Measurements from ENCODE around the gene ARHGAP21.

The ARHGAP21 gene

DNA sequence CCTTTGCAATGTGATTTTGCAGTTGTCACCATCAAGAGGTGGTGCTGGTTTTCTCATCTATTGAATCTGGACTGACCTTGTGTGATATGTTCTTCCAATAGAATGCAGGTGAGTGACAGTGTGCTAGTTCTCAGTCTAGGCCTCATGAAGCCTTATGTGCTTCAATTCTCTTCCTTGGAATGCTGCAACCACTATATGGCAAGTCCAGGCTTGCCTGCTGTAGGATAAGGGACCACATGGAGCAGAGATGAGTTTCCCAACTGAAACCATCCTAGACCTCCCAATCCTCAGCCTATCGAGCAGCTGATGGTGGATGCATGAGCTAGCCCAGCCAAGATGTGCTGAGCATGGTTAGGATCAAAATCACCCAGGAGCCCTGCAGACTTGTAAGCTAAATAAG, 32.6 kb upstream of the ARHGAP21 start:
- DNase-seq (ENCODE audit: low read depth) = no peak
- TF ChIP-seq, protein P1, sequence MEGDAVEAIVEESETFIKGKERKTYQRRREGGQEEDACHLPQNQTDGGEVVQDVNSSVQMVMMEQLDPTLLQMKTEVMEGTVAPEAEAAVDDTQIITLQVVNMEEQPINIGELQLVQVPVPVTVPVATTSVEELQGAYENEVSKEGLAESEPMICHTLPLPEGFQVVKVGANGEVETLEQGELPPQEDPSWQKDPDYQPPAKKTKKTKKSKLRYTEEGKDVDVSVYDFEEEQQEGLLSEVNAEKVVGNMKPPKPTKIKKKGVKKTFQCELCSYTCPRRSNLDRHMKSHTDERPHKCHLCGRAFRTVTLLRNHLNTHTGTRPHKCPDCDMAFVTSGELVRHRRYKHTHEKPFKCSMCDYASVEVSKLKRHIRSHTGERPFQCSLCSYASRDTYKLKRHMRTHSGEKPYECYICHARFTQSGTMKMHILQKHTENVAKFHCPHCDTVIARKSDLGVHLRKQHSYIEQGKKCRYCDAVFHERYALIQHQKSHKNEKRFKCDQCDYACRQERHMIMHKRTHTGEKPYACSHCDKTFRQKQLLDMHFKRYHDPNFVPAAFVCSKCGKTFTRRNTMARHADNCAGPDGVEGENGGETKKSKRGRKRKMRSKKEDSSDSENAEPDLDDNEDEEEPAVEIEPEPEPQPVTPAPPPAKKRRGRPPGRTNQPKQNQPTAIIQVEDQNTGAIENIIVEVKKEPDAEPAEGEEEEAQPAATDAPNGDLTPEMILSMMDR (IDR thresholded peaks at IDR 0.05; ENCODE audit: low read length, missing control alignments) = no peak
- H3K4me3 ChIP-seq (replicated peaks; ENCODE audit: low read depth, low read length) = no peak overlapping the region

DNA sequence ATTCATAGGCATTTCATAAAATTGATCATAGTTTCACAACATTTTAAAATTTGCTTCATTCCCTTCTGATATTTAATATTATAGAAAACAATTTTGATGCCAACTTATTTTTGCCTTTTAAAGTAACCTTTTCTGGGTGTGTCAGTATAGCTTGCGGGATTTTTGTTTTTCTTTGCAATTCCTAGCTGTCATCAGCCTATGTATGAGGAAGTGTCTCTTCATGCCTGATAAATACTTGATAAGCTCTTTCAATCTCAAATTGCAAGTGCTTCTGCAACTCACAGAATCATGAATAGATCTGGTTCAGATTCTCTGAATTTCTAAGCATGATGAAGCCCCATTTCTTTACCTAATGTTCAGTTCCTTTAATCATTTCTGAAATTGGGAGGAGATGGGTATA, 28.0 kb upstream of the ARHGAP21 start:
- TF ChIP-seq, protein P1 (IDR thresholded peaks at IDR 0.05; ENCODE audit: low read length, missing control alignments) = no peak
- no peak for DNase-seq (ENCODE audit: low read depth)
- no peak overlapping the region for H3K4me3 ChIP-seq (replicated peaks; ENCODE audit: low read depth, low read length)

DNA sequence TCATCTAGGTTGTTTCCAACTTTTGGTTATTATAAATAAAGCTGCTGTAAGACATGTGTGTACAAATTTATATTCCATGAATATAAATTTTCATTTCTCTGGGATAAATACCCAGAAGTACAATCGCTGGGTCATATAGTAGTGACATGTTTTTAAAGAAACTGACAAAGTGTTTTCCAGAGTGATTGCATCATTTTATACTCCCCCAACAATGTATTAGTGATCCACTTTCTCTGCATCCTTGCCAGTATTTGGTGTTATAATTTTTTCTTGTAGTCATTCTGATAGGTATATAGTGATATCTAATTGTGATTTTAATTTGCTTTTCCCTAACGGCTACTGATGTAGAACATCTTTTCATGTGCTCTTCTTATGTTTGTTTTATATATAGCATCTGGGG, 27.0 kb upstream of the ARHGAP21 start:
- H3K4me3 ChIP-seq (replicated peaks; ENCODE audit: low read depth, low read length) = no peak overlapping the region
- TF ChIP-seq, protein P1 (IDR thresholded peaks at IDR 0.05; ENCODE audit: low read length, missing control alignments) = no peak

DNA sequence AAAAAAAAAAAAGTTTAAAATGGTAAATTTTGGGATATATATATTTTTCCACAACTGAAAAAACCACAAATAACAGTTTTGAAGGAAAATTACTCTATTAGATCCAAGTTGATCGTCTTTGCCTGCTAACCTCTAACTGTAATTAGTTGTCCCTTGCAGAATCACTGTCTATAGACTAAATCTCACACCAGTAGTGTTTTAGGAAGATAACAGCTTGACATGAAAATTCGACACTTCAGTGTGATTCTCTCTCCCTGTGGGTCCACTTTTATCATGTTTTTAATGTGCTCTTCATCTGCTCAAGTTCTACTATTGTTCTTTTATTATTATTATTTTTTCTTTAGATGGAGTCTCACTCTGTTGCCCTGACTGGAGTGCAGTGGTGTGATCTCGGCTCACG, 24.5 kb upstream of the ARHGAP21 start:
- TF ChIP-seq, protein P1 (IDR thresholded peaks at IDR 0.05; ENCODE audit: low read length, missing control alignments) = no peak
- no peak for DNase-seq (ENCODE audit: low read depth)
- H3K4me3 ChIP-seq (replicated peaks; ENCODE audit: low read depth, low read length) = no peak overlapping the region

More for the DNA sequence above, 27.0 kb upstream of the ARHGAP21 start:
- DNase-seq (ENCODE audit: low read depth) = no peak

DNA sequence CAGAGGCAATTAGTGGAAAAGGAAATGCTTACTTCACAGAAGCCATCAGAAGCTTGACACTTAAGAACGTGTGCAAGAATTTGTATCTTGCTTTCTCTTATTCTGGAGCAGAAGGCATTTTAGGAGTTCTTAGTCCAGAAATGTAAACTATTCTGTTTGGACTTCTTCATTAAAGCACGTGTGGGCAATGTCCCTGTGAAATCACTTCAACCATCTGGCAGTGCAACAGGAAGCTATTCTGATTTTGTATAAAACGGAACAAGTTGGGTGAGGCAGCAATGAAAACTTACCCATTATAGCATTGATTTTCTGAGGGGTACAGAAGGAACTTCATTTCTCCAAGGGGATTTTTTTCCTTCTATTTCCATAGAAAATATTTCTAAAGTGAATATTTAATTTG, 21.3 kb upstream of the ARHGAP21 start:
- TF ChIP-seq, protein P1 (IDR thresholded peaks at IDR 0.05; ENCODE audit: low read length, missing control alignments) = no peak
- H3K4me3 ChIP-seq (replicated peaks; ENCODE audit: low read depth, low read length) = no peak overlapping the region
- no peak for DNase-seq (ENCODE audit: low read depth)

DNA sequence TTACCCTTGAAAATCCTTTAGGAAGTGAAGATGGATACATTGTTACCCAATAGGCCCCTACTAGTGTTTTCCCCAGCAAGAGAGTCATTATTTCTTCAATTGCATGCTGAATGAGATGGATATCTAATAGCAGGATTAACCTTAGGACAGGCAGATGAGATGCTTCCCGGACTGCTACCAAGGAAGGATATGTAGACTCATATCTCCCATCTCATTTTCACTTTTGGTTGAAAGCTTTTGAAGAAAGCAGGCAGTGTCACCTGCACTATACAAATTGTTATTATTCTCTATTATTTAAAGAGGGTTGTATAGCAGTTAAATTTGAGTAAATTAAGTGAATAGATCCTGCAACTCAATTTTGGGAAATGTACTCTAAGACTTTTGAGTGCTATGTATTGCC, 17.0 kb upstream of the ARHGAP21 start:
- TF ChIP-seq, protein P1 (IDR thresholded peaks at IDR 0.05; ENCODE audit: low read length, missing control alignments) = no peak
- no peak overlapping the region for H3K4me3 ChIP-seq (replicated peaks; ENCODE audit: low read depth, low read length)
- DNase-seq (ENCODE audit: low read depth) = no peak

DNA sequence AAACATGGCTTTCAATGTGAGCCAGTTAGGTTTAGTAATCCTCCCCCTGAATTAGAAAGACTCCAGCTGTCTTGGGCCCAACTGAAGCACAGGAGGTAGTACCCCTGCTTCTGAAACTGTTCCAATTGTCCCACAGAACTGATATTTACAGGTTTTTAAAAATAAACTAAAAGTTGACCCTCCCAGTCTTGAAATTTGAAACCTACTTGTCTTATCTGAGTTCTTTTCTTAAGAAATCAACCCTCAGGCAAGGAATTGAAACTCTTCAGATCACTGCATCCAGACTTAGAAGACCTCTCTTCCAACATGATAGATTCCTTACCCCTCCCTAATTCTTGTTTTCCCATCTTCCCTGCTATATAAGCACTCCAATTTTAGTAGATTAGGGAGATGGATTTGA, 13.3 kb upstream of the ARHGAP21 start:
- TF ChIP-seq, protein P1 (IDR thresholded peaks at IDR 0.05; ENCODE audit: low read length, missing control alignments) = no peak
- no peak overlapping the region for H3K4me3 ChIP-seq (replicated peaks; ENCODE audit: low read depth, low read length)
- peak; percentile 11 for DNase-seq (ENCODE audit: low read depth)
